MM.1S (cell line): Measurements from ENCODE around the gene STARD3.

Experiments used
- CTCF ChIP-seq: fragments of 300-600 bp; sonication (generic); IDR thresholded peaks from 2 replicates; pipeline ENCODE4 v1.5.1; 2016; ENCODE audit warnings: antibody characterized with exemption, low read length, mixed read lengths
- EZH2 ChIP-seq: fragments of 300-600 bp; sonication (generic); optimal IDR thresholded peaks from 2 replicates; pipeline ENCODE3; 2017; ENCODE audit warnings: low read depth, mild to moderate bottlenecking, antibody characterized with exemption, low read length, mixed read lengths

DNA sequence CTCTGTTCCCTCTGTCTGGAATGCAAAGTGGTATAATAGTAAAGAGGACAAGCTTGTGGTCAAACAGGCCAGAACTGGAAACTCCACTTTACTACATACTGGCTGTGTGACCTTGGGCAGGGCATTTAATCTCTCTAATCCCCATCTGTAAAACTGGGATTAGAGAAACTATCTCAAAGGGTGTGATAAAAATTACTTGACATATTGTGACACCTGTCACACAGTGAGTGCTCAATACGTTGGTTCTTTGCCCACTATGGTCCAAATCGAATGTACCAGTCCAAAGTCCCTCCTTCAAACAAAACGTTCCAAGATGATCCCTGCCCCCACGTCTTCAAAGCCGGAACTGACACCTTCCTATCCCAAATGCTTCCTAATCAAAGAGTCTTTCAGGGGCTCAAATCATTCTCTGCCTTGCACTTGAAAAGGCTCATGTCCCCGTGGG is 50.2 kb downstream of the STARD3 start:
- TF ChIP-seq CTCF (no peak), EZH2 (no peak)
